GM12891 (cell line): ENCODE measurements around the gene TTC7B.

Source experiments
- DNase-seq: peaks from one replicate; pipeline ENCODE4 v3.0.0; 2011; ENCODE audit warnings: low spot score; ENCODE audit not compliant: insufficient read length
- FAIRE-seq: peaks from 2 replicates; lab custom pipeline; 2011; peaks lifted over from hg19 to GRCh38; lab: Jason Lieb, UNC
- PAX5 ChIP-seq: IDR thresholded peaks from 2 replicates; pipeline ENCODE4 v1.6.1; 2011; ENCODE audit warnings: low read length, moderate library complexity, mild to moderate bottlenecking; ENCODE audit not compliant: insufficient read depth, severe bottlenecking
- POLR2A ChIP-seq: IDR thresholded peaks from 2 replicates; pipeline ENCODE4 v1.6.1; 2011; ENCODE audit warnings: low read depth, low read length, control low read depth
- POLR2AphosphoS5 ChIP-seq: IDR thresholded peaks from 2 replicates; pipeline ENCODE4 v1.6.1; 2011; ENCODE audit warnings: low read depth, low read length, control low read depth
- POU2F2 ChIP-seq: IDR thresholded peaks from 2 replicates; pipeline ENCODE4 v1.6.1; 2011; ENCODE audit warnings: low read depth, mild to moderate bottlenecking, control low read depth, low read length, moderate library complexity
- SPI1 ChIP-seq: IDR thresholded peaks from 2 replicates; pipeline ENCODE4 v1.6.1; 2011; ENCODE audit warnings: low read depth, low read length, control low read depth
- TAF1 ChIP-seq: IDR thresholded peaks from 2 replicates; pipeline ENCODE4 v1.6.1; 2011; ENCODE audit warnings: low read depth, low read length, control low read depth

The TTC7B gene

GRCh38 chr14:90777830-90778485, 38.3 kb downstream of the TTC7B start:
- TF ChIP-seq POLR2A, result no peak
- TF ChIP-seq PAX5, result no peak
- TF ChIP-seq POLR2AphosphoS5, result no peak
- TF ChIP-seq SPI1, result no peak
- no peak for TF ChIP-seq TAF1
- no peak for TF ChIP-seq POU2F2
- DNase-seq (no peak), FAIRE-seq (no peak)

- no peak for FAIRE-seq
- no peak for DNase-seq
- TF ChIP-seq POLR2AphosphoS5, result no peak
- TF ChIP-seq SPI1, result no peak
These were observed 38.9 kb downstream of the TTC7B start for GRCh38 chr14:90777358-90777757.

GRCh38 chr14:90775441-90775840, 40.8 kb downstream of the TTC7B start:
- no peak for FAIRE-seq
- no peak for DNase-seq
- TF ChIP-seq POLR2A (no peak), PAX5 (no peak), POU2F2 (no peak), POLR2AphosphoS5 (no peak), TAF1 (no peak), SPI1 (no peak)

GRCh38 chr14:90774316-90774715, 41.9 kb downstream of the TTC7B start:
- DNase-seq, result no peak
- FAIRE-seq, result no peak
- TF ChIP-seq PAX5, result no peak
- TF ChIP-seq TAF1, result no peak
- TF ChIP-seq POLR2AphosphoS5, result no peak
- no peak for TF ChIP-seq POU2F2
- TF ChIP-seq SPI1, result no peak
- TF ChIP-seq POLR2A, result no peak

- DNase-seq (no peak), FAIRE-seq (no peak)
- TF ChIP-seq SPI1 (no peak), POU2F2 (no peak), POLR2AphosphoS5 (no peak), PAX5 (no peak)
These were observed 42.5 kb downstream of the TTC7B start for GRCh38 chr14:90773705-90774104.

- FAIRE-seq, result no peak
These were observed 43.1 kb downstream of the TTC7B start for GRCh38 chr14:90773196-90773486.

GRCh38 chr14:90767899-90768298, 48.3 kb downstream of the TTC7B start:
- TF ChIP-seq PAX5 (no peak), POLR2A (no peak), TAF1 (no peak), POU2F2 (no peak), SPI1 (no peak), POLR2AphosphoS5 (no peak)
- no peak for FAIRE-seq
- DNase-seq, result no peak

More at GRCh38 chr14:90773196-90773486, 43.1 kb downstream of the TTC7B start:
- no peak for DNase-seq
- TF ChIP-seq POLR2A (no peak), POLR2AphosphoS5 (no peak), SPI1 (no peak), POU2F2 (no peak), TAF1 (no peak), PAX5 (no peak)

- DNase-seq (no peak), FAIRE-seq (no peak)
- TF ChIP-seq TAF1, result no peak
These were observed 55.5 kb downstream of the TTC7B start for GRCh38 chr14:90760591-90761316.

- FAIRE-seq (no peak), DNase-seq (no peak)
- TF ChIP-seq TAF1, result no peak
- no peak for TF ChIP-seq PAX5
- no peak for TF ChIP-seq SPI1
- TF ChIP-seq POU2F2, result no peak
- TF ChIP-seq POLR2AphosphoS5, result no peak
- no peak for TF ChIP-seq POLR2A
These were observed 56.2 kb downstream of the TTC7B start for GRCh38 chr14:90760078-90760444.

GRCh38 chr14:90759370-90760077, 56.7 kb downstream of the TTC7B start:
- FAIRE-seq (no peak), DNase-seq (no peak)
- TF ChIP-seq POLR2A (no peak), PAX5 (no peak), POLR2AphosphoS5 (no peak), TAF1 (no peak), POU2F2 (no peak), SPI1 (no peak)
